GM20000 (cell line): ENCODE data around the gene CRISPLD2.

Experiments
- DNase-seq: peaks from one replicate; pipeline ENCODE4 v3.0.0; 2012; ENCODE audit warnings: low spot score
- CTCF ChIP-seq: IDR thresholded peaks from 2 replicates; pipeline ENCODE4 v1.5.1; 2012; ENCODE audit warnings: mild to moderate bottlenecking, control low read depth; ENCODE audit errors: extremely low read depth, missing control alignments

CRISPLD2 gene

GRCh38 chr16:84950906-84951305 is 131.1 kb downstream of the CRISPLD2 start:
- peak; percentile 44 for TF ChIP-seq CTCF
- no peak for DNase-seq

GRCh38 chr16:84952335-84953189 is 132.8 kb downstream of the CRISPLD2 start:
- peak; percentile 75 for TF ChIP-seq CTCF
- peak; percentile 84 for DNase-seq

GRCh38 chr16:84953190-84953746 is 133.5 kb downstream of the CRISPLD2 start:
- no peak for DNase-seq
- TF ChIP-seq CTCF: no peak

GRCh38 chr16:84955427-84955826 is 135.6 kb downstream of the CRISPLD2 start:
- TF ChIP-seq CTCF: no peak
- DNase-seq: no peak

GRCh38 chr16:84957192-84957591 is 137.4 kb downstream of the CRISPLD2 start:
- no peak for TF ChIP-seq CTCF

GRCh38 chr16:84957792-84958191 is 138.0 kb downstream of the CRISPLD2 start:
- no peak for TF ChIP-seq CTCF
- DNase-seq: no peak

More at GRCh38 chr16:84957192-84957591, 137.4 kb downstream of the CRISPLD2 start:
- DNase-seq: no peak
